GM18907 (cell line): ENCODE measurements around the gene TBC1D21.
"Not testable (repeated sequence)": the region's sequence is repeated elsewhere in the genome, so short reads cannot be mapped to it uniquely, and the experiment has no call there.

Experiments
- ATAC-seq: cut with Tn5 transposase; IDR thresholded peaks from one replicate; pipeline ENCODE4 v1.9.1; 2021; ENCODE audit warnings: mild to moderate bottlenecking, moderate library complexity; ENCODE audit not compliant: unreplicated experiment

Gene TBC1D21

DNA sequence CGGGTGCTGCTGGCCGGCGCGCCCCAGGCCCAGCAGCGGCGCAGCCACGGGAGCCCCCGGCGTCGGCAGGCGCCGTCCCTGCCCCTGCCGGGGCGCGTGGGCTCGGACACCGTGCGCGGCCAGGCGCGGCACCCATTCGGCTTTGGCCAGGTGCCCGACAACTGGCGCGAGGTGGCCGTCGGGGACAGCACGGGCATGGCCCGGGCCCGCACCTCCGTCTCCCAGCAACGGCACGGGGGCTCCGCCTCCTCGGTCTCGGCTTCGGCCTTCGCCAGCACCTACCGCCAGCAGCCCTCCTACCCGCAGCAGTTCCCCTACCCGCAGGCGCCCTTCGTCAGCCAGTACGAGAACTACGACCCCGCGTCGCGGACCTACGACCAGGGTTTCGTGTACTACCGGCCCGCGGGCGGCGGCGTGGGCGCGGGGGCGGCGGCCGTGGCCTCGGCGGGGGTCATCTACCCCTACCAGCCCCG, 53.7 kb downstream of the TBC1D21 start:
- no peak for ATAC-seq

DNA sequence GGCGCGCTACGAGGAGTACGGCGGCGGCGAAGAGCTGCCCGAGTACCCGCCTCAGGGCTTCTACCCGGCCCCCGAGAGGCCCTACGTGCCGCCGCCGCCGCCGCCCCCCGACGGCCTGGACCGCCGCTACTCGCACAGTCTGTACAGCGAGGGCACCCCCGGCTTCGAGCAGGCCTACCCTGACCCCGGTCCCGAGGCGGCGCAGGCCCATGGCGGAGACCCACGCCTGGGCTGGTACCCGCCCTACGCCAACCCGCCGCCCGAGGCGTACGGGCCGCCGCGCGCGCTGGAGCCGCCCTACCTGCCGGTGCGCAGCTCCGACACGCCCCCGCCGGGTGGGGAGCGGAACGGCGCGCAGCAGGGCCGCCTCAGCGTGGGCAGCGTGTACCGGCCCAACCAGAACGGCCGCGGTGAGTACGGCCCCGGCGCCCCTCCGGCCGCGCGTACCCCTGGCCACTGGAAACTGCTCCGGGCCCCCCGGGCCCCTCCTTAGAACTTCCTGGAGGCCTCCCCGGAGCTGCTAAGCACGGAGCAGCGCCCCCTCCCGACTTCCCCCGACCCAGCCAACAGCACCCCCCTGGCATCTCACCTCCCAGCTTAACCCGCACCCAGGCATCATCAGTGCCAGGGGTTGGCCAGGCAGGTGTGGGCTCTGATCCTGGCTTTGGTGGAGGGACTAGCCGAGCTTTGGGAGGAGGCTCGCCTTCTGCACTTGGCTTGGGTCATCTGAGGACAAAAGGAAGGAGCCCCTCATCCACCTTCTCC, 54.3 kb downstream of the TBC1D21 start:
- ATAC-seq, result no peak

DNA sequence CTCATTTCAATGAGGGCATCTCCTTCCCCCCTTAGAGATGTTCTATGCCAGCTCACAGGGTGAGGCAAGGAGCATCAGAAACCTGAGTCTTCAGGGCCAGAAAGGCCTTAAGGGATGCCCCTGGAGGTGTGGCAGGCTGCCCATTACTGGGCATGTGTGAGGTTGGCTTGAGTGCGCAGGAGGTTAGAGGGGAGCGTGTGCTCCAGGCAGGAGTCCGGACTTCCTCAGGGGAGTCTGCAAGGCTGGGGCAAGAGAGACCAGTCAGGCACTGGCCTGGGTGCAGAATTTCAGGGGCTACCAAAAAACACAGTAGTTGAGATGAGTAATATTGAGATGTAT, 54.8 kb downstream of the TBC1D21 start:
- no peak for ATAC-seq

DNA sequence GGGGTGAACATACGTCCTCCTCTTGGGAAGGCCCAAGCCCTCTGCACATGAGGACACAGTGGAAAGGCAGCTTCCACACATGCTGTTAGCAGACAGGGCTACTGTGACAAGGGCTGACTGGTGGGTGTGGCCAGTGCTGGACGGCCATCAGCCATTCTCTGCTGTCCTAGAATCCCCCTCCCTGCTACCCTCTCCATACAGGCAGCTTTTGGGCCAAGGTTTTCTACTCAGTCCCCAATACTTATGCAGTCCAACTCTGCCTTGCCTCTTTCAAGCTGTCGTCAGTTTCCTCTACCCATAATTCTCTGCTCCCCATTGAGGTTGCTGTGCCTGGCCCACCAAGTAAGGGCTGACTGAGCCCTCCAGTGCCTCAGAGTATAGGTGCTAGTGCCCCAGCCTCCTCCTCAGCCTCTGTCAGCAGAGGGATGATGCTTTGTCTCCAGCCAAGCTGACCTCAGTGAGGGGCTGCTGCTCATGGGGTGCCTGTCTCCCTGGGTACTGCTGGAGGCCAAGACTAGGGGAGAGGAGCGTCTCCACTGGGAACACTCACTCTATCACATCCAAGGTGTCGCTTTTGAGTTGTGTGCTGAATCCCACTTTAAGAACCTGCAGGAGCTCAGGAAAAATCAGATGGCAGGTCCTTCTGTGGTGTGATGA, 55.7 kb downstream of the TBC1D21 start:
- ATAC-seq, result no peak

DNA sequence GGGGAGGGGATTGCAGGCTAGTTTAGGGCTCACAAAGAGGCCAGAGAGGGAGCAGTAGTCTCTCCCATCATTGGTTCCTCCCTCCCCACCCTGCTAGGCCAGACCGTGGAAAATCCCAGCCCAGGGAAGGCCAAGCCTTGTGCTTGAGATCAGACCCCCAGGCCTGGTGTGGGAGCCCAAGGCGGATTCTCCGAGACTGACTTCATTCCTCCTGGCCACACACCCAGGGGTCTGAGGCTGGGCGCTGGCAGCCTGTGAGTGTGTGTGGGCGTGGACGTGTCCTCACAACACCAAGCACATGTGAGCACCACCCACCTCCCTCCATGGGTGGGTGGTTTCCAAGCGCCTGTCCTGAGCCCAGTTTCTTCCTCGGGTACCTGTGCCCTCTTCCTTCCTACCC, 57.0 kb downstream of the TBC1D21 start:
- no peak for ATAC-seq

DNA sequence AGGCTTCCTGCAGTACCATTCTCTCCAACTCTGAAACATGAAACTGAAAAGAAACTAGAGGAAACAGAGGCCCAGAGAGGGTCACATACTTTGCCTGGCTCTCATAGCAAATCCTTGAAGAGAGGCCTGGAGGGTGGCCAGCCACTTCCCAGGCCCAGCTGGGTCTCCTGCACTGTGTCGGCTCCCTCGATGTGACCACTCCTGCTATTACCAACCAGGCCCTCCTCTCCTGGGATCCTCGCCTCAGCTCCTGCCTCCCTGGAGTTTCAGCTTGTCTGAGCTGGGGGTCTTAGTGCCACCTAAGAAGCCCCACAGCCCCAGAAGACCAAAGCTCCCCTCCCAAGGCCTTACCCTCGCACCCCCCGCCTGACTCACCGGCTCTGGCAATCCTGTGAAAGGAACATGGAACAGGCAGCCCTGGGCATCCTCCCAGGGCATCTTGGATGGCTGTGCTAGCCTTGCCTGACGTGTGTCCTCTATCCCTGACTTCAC, 57.5 kb downstream of the TBC1D21 start:
- no peak for ATAC-seq

DNA sequence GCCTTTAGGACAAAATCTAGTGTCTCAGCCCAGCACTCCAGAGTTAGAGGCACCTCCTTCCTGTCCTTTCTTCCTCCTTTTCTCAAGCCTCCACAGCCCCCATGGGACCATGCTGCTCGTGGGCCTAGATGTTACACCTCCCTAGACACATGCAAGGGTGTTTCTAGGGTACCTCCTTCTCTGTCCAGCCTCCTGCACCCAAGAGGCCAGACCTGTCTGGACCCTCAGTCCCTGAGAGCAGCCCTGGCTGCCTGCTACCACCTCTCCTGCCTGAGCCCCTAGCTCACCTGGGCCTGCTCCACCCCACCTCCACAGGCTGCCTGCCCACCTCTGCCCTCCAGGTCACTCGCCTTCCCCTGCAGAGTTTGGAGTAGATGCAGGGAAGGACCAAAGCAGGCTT, 58.1 kb downstream of the TBC1D21 start:
- no peak for ATAC-seq

DNA sequence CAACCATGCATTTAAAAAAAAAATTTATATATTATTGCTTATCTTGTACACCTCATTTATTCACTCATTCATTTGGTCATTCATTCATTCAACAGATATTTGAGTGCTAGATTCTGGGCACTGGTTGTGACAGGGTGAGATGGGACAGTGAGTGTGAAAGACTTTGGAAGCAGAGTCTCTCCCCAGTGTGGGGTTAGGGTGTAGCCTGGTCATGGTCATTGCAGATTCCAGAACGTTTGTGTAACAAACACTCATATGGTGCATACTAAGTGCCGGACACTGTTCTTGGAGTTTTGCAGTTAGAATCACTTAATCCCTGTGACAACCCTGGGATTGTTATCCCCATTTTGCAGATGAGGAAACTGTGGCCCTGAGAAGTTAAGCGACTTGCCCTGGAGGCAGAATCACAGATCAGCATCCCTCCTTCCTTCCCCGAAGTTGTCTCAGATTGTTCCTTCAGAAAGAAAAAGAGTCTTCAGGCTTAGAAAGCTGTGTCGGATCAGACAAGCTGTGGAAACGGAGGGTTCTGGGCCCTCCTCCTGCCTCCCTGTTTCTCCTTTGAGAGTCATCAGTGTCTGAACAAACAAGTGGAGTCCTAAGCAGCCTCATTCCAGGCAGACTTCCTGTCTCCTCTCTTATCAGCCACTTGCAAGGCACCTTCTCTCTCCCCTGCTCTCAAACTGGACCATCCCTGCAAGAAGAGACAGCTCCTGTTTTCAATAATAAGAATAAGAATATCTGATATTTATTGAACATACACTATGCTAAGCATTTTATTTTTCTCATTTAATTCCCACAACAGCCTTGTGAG, 59.2 kb downstream of the TBC1D21 start:
- no peak for ATAC-seq

DNA sequence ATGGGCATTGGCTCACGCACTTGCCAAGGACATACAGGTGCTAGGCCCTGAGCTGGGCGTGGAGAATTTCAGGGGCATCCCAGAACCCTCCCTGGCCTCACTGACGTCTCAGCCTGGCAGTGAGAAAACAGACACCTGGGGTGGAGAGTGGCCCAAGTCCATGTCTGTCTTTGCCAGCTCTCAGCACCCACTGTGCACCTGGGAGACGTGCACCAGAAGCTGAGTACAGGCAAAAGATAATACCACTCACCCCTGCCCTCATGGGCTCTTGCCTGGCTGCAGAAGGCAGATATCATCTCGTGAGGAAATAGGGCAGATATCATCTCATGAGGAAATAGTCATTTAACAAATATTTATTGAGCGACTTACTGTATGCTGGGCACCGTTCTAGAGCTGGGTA, 60.9 kb downstream of the TBC1D21 start:
- ATAC-seq, result no peak

DNA sequence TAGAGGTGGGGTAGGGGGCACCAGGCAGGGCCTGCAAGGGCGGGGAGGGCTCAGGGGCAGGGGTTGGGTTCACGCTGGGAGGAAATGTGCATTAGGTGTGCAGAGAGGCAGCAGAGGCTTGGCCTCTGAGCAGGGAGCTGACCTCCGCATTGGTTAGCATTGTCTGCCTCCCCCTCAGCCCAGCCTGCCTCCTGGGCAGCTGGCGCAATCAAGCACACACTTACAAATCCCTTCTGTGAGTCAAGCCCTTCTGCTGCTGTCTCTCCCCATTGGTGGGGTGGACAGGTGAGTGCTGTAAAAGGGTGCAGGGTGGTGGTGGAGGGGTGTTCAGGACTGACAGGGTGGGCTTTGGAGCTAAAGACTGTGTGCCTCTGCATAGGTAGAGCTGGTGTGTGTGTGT, 62.2 kb downstream of the TBC1D21 start:
- no peak for ATAC-seq

DNA sequence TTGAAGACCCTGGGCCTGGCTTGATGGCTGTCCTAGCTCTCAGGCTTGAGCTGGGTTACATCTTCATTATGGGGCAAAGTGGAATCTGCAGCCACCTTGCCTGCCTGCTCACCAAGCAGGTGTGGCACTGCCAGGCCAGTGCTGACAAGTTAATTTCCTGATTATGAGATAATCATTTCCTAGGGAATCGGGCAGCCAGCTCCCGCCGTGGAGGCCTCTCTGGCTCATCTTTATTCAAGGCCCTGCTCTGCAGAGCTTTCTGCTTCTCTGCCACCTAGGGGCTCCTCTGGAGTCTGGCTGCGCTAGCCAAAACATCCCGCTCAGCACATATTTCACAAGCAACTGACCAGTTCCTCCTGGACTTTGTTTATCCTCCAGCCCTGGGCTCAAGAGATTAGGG, 62.8 kb downstream of the TBC1D21 start:
- ATAC-seq, result no peak

DNA sequence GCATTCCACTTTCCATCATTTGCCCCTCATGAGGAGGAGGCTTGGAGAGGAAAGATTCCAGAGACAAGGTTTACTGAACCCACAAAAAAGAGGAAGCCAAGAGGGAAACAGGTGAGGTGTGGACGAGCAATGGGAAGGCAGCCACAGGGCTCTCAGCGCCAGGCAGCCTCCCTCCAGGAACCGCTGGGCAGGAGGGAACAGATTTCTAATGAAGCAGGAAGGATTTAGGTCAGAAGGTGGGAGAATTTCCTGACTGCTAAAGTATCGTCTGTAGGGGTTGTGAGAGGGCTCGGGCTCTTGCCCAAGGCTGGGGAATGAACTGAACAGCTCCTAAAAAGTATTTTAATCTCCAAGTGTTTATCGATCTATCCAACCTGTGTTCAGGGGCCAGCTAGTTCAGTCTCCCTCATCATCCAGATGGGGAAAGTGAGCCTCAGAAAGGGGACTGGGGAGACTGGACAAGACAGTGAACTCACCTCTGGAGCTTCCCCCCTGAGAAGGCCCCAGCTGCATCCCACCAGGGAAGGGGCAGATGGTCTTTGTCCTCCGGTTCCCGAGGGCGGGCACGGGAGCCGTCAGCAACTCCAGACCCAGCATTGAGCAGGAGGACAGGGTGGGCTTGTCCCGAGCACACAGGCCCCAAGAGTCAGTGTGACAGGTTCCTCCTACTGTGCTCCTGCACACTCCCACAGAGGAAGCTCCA, 63.4 kb downstream of the TBC1D21 start:
- ATAC-seq, result no peak

DNA sequence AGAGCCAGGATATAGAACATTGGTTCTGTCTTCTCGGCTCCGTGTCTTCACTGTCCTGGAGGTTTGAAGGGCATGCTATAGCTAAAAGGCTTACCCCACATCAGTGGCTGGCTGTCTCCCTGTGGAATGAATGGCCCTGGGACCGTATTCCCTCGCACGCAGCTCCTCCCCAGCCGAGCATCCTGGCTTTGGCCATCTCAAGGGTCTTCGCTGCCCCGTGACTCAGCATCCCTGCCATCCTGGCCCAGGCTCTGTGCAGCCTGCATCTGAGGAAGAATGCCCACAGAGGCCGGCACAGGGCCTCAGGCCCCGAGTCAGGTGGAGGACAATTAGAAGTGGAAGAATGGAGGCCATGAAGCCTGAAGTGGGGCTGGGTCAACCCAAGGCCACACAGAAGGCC, 63.9 kb downstream of the TBC1D21 start:
- ATAC-seq, result no peak

DNA sequence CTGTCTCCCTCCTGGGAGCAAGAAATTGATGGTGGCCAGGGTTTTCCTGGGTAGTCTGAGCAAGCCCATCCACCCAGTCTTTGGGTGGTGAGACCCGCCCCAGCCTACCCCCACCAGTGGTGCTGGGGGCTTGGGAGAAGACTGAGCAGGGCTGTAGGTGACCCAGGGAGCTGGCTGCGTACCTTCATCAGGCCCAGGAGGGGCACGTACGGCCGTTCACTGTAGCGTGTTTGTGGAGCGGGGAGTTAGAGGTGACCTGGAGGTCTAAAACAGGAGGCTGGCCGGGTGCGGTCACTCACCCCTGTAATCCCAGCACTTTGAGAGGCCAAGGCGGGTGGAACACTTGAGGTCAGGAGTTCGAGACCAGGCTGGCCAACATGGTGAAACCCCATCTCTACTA, 64.4 kb downstream of the TBC1D21 start:
- ATAC-seq, result no peak

DNA sequence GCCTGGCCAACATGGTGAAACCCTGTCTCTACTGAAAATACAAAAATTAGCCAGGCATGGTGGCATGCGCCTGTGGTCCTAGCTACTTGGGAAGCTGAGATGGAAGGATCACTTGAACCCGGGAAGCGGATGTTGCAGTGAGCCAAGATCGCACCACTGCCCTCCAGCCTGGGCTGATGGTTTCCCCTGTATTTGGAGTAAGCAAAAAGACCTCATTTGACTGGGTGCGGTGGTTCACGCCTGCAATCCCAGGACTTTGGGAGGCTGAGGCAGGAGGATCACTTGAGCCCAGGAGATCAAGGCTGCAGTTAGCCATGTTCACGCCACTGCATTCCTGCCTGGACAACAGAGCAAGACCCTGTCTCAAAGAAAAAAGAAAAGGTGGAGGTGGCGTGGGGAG, 65.2 kb downstream of the TBC1D21 start:
- ATAC-seq, result not testable (repeated sequence)
